NCI-H510A (cell line): Measurements from ENCODE around the gene HEATR5A.

ENCODE experiments used
- DNase-seq: peaks from one replicate; lab custom pipeline; 2025; lab: John Stamatoyannopoulos, UW

HEATR5A gene

GRCh38 chr14:31425905-31426304 lies 5.6 kb upstream of the HEATR5A start:
- no peak for DNase-seq

- no peak for DNase-seq
Measured at GRCh38 chr14:31421200-31421599, 850 bp upstream of the HEATR5A start.

GRCh38 chr14:31419967-31420318 lies 407 bp downstream of the HEATR5A start:
- peak; percentile 10 for DNase-seq

- no peak for DNase-seq
Measured at GRCh38 chr14:31419179-31419966, 977 bp downstream of the HEATR5A start.

- DNase-seq: no peak
Measured at GRCh38 chr14:31418440-31418839, 1.9 kb downstream of the HEATR5A start.

GRCh38 chr14:31414190-31414833 lies 6.0 kb downstream of the HEATR5A start:
- no peak for DNase-seq

GRCh38 chr14:31411218-31411727 lies 9.1 kb downstream of the HEATR5A start:
- no peak for DNase-seq

- DNase-seq: no peak
Measured at GRCh38 chr14:31410048-31410650, 10.2 kb downstream of the HEATR5A start.

GRCh38 chr14:31408421-31408820 lies 11.9 kb downstream of the HEATR5A start:
- no peak for DNase-seq

GRCh38 chr14:31405599-31406232 lies 14.6 kb downstream of the HEATR5A start:
- DNase-seq: no peak

GRCh38 chr14:31405106-31405505 lies 15.2 kb downstream of the HEATR5A start:
- no peak for DNase-seq

GRCh38 chr14:31403707-31404106 lies 16.6 kb downstream of the HEATR5A start:
- DNase-seq: no peak

- no peak for DNase-seq
Measured at GRCh38 chr14:31402764-31403439, 17.4 kb downstream of the HEATR5A start.

GRCh38 chr14:31401369-31401932 lies 18.9 kb downstream of the HEATR5A start:
- DNase-seq: no peak

GRCh38 chr14:31400031-31400638 lies 20.2 kb downstream of the HEATR5A start:
- DNase-seq: no peak

- no peak for DNase-seq
Measured at GRCh38 chr14:31395572-31396205, 24.7 kb downstream of the HEATR5A start.

- DNase-seq: no peak
Measured at GRCh38 chr14:31395119-31395518, 25.2 kb downstream of the HEATR5A start.

GRCh38 chr14:31391977-31392503 lies 28.3 kb downstream of the HEATR5A start:
- DNase-seq: no peak

- DNase-seq: no peak
Measured at GRCh38 chr14:31391473-31391872, 28.9 kb downstream of the HEATR5A start.

- DNase-seq: no peak
Measured at GRCh38 chr14:31389946-31390345, 30.4 kb downstream of the HEATR5A start.
